T-helper 2 cell treated with Interferon-gamma antibody and Interleukin-4, amounts not matched to agents 5 μg/mL and 100 μg/mL, for 36 hours (primary cell): ENCODE data around the gene CSNK1G2.

Experiments used
- DNase-seq: peaks from one replicate; pipeline ENCODE4 v3.0.0; 2021; ENCODE audit warnings: low spot score
- H3K27ac Mint-ChIP-seq: one replicate; pipeline ENCODE4 v1.8.0; 2021; ENCODE audit warnings: mild to moderate bottlenecking, mixed read lengths
- H3K27me3 Mint-ChIP-seq: one replicate; pipeline ENCODE4 v1.8.0; 2021; ENCODE audit warnings: low read depth, mixed read lengths
- H3K36me3 Mint-ChIP-seq: one replicate; pipeline ENCODE4 v1.8.0; 2021; ENCODE audit warnings: low read depth, mixed read lengths
- H3K4me1 Mint-ChIP-seq: one replicate; pipeline ENCODE4 v1.8.0; 2021; ENCODE audit warnings: low read depth, mixed read lengths
- H3K4me3 Mint-ChIP-seq: one replicate; pipeline ENCODE4 v1.8.0; 2022; ENCODE audit warnings: mild to moderate bottlenecking, moderate library complexity, mixed read lengths
- H3K9me3 Mint-ChIP-seq: one replicate; pipeline ENCODE4 v1.8.0; 2021; ENCODE audit warnings: mixed read lengths

The CSNK1G2 gene

GRCh38 chr19:1989513-1990229 is 48.7 kb downstream of the CSNK1G2 start:
- H3K36me3 Mint-ChIP-seq = peaks cover 20% of the 10 kb centered on the region

GRCh38 chr19:1990230-1991017 is 49.5 kb downstream of the CSNK1G2 start:
- no peaks in the 10 kb centered on the region for H3K4me1 Mint-ChIP-seq
- H3K27ac Mint-ChIP-seq = no peak overlapping the region
- peaks cover 19% of the 10 kb centered on the region for H3K36me3 Mint-ChIP-seq
- H3K4me3 Mint-ChIP-seq = no peak overlapping the region
- no peaks in the 10 kb centered on the region for H3K9me3 Mint-ChIP-seq
- no peak for DNase-seq
- H3K27me3 Mint-ChIP-seq = no peaks in the 10 kb centered on the region

More at GRCh38 chr19:1989513-1990229, 48.7 kb downstream of the CSNK1G2 start:
- Mint-ChIP-seq H3K27me3 (no peaks in the 10 kb centered on the region), H3K27ac (no peak overlapping the region), H3K4me3 (no peak overlapping the region), H3K9me3 (no peaks in the 10 kb centered on the region), H3K4me1 (no peaks in the 10 kb centered on the region)
- DNase-seq = no peak

GRCh38 chr19:1991018-1991913 is 50.3 kb downstream of the CSNK1G2 start:
- Mint-ChIP-seq H3K4me1 (no peaks in the 10 kb centered on the region), H3K9me3 (no peaks in the 10 kb centered on the region), H3K4me3 (no peak overlapping the region), H3K27ac (peak overlapping the region; percentile 36), H3K36me3 (peaks cover 23% of the 10 kb centered on the region), H3K27me3 (no peaks in the 10 kb centered on the region)
- DNase-seq = no peak

GRCh38 chr19:1992759-1993260 is 51.8 kb downstream of the CSNK1G2 start:
- no peak overlapping the region for H3K27ac Mint-ChIP-seq

GRCh38 chr19:1997353-1998233 is 56.6 kb downstream of the CSNK1G2 start:
- H3K27me3 Mint-ChIP-seq = no peaks in the 10 kb centered on the region
- DNase-seq = no peak
- H3K4me3 Mint-ChIP-seq = no peak overlapping the region
- H3K36me3 Mint-ChIP-seq = peaks cover 26% of the 10 kb centered on the region
- no peaks in the 10 kb centered on the region for H3K9me3 Mint-ChIP-seq
- no peaks in the 10 kb centered on the region for H3K4me1 Mint-ChIP-seq
- no peak overlapping the region for H3K27ac Mint-ChIP-seq

More at GRCh38 chr19:1992759-1993260, 51.8 kb downstream of the CSNK1G2 start:
- DNase-seq = no peak
- H3K9me3 Mint-ChIP-seq = no peaks in the 10 kb centered on the region
- no peak overlapping the region for H3K4me3 Mint-ChIP-seq
- H3K27me3 Mint-ChIP-seq = no peaks in the 10 kb centered on the region
- no peaks in the 10 kb centered on the region for H3K4me1 Mint-ChIP-seq
- H3K36me3 Mint-ChIP-seq = peaks cover 26% of the 10 kb centered on the region

- no peak overlapping the region for H3K27ac Mint-ChIP-seq
- peaks cover 24% of the 10 kb centered on the region for H3K36me3 Mint-ChIP-seq
These were observed 58.0 kb downstream of the CSNK1G2 start for GRCh38 chr19:1998712-1999708.

GRCh38 chr19:1999856-2000515 is 59.0 kb downstream of the CSNK1G2 start:
- Mint-ChIP-seq H3K4me3 (no peak overlapping the region), H3K27me3 (no peaks in the 10 kb centered on the region), H3K36me3 (peaks cover 22% of the 10 kb centered on the region), H3K27ac (no peak overlapping the region), H3K9me3 (no peaks in the 10 kb centered on the region), H3K4me1 (peaks cover 4% of the 10 kb centered on the region)
- DNase-seq = no peak

More at GRCh38 chr19:1998712-1999708, 58.0 kb downstream of the CSNK1G2 start:
- Mint-ChIP-seq H3K27me3 (no peaks in the 10 kb centered on the region), H3K9me3 (no peaks in the 10 kb centered on the region), H3K4me1 (peaks cover 3% of the 10 kb centered on the region), H3K4me3 (no peak overlapping the region)
- no peak for DNase-seq

GRCh38 chr19:2003874-2004273 is 62.9 kb downstream of the CSNK1G2 start:
- no peaks in the 10 kb centered on the region for H3K27me3 Mint-ChIP-seq
- no peak for DNase-seq
- peaks cover 7% of the 10 kb centered on the region for H3K36me3 Mint-ChIP-seq
- peaks cover 4% of the 10 kb centered on the region for H3K4me1 Mint-ChIP-seq
- no peak overlapping the region for H3K27ac Mint-ChIP-seq
- H3K4me3 Mint-ChIP-seq = no peak overlapping the region
- H3K9me3 Mint-ChIP-seq = no peaks in the 10 kb centered on the region

GRCh38 chr19:2010135-2010668 is 69.2 kb downstream of the CSNK1G2 start:
- no peak overlapping the region for H3K27ac Mint-ChIP-seq
- H3K4me3 Mint-ChIP-seq = no peak overlapping the region

GRCh38 chr19:2011169-2011568 is 70.2 kb downstream of the CSNK1G2 start:
- Mint-ChIP-seq H3K4me1 (peaks cover 2% of the 10 kb centered on the region), H3K36me3 (peaks cover 10% of the 10 kb centered on the region), H3K27ac (no peak overlapping the region), H3K27me3 (no peaks in the 10 kb centered on the region), H3K4me3 (no peak overlapping the region), H3K9me3 (no peaks in the 10 kb centered on the region)
- no peak for DNase-seq

More at GRCh38 chr19:2010135-2010668, 69.2 kb downstream of the CSNK1G2 start:
- Mint-ChIP-seq H3K9me3 (no peaks in the 10 kb centered on the region), H3K4me1 (no peaks in the 10 kb centered on the region), H3K36me3 (peaks cover 10% of the 10 kb centered on the region), H3K27me3 (no peaks in the 10 kb centered on the region)
- no peak for DNase-seq

- Mint-ChIP-seq H3K27me3 (no peaks in the 10 kb centered on the region), H3K36me3 (peaks cover 10% of the 10 kb centered on the region), H3K9me3 (no peaks in the 10 kb centered on the region), H3K27ac (no peak overlapping the region), H3K4me3 (peak overlapping the region; percentile 49), H3K4me1 (peaks cover 2% of the 10 kb centered on the region)
- no peak for DNase-seq
These were observed 72.1 kb downstream of the CSNK1G2 start for GRCh38 chr19:2012941-2013682.
